H4 (cell line): ENCODE results near the gene SPINK8. TPM values are rescaled to one million over a fixed set of nuclear protein-coding genes. Genes with fewer than 3 reads are reported as not detected.
"Not testable (repeated sequence)": the region's sequence is repeated elsewhere in the genome, so short reads cannot be mapped to it uniquely, and the experiment has no call there.

Experiments
- DNase-seq: peaks from one replicate; pipeline ENCODE4 v3.0.0-alpha.2; 2015; ENCODE audit warnings: low spot score
- total RNA-seq: library from RNA; depleted of rRNA; stranded (reverse); fragments of >200 nt; shearing (Covaris generic); gene quantifications from 2 replicates; pipeline ENCODE4 v1.2.3, GENCODE V29; 2014; rRNA removed

Gene SPINK8
- total RNA-seq, 1 experiment from 2014 or later: not detected

DNA sequence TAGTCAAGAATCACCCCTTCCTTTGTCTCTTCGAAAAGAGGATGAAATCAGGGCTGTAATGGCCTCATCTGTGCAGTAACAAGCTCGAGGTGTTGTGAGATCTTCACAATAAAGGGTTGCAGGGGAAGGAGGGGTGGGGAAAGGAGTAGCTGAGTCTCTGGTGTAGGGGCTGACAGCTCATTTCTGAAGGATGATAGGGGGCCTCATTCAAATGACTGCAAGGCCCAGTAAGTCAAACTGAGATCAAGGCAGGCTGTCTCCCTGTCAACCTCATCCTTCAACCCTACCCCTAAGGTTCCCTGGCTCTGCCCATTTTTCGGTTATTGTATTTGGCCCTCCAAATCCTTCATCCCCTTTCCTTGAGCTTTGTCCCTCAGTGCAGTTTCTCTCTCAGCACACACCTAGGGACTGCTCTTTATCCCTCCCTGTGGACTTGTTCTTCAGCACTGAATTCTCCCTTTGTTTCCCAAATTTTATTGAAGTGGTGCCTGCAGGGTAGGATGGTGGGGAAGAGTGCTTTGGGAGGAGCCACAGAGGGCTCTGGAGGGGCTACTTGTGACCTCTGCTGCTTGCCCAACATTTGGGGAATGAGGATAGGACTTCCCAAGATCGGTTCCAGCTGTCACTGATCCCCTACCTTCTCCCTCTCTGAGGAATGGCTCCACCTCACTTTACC lies 54.4 kb downstream of the SPINK8 start:
- no peak for DNase-seq

GRCh38 chr3:48276911-48277641 lies 56.4 kb downstream of the SPINK8 start:
- DNase-seq: no peak

DNA sequence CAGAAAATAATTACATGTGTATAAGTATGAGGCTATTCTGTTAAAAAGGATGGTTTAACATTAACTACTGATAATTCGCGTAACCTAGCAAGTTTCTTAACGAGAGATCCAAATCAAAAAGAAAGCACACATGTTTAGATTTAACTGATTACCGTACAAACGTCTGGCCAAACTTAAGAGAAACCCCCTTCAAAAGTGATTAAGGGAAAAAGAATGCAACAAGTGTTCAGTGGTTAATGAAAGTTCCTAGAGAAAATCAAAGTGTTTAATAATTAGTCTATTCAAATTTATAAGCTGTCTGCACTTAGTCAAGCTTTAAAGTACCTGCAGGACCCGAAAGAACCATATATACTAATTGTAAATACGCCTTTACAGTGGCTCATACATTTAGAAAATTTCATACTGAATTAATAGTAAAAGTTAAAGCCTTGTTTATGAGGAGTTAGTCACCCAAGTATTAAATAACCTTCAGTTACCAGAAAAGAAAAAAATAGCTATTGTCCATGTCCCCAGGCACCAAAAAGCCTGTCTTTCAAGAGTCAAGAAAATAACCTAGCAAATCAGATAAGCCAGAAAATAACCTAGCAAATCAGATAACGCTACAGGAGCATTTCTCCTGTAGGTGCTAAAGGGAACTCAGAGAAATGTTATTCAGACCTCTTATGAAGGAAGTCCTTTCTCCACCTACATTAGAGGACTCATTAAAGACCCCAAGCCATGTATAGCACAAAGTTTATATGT lies 58.0 kb downstream of the SPINK8 start:
- DNase-seq: no peak

GRCh38 chr3:48274452-48274851 lies 59.0 kb downstream of the SPINK8 start:
- no peak for DNase-seq

- DNase-seq: peak; percentile 18
These were observed 59.8 kb downstream of the SPINK8 start for GRCh38 chr3:48273594-48274211.

DNA sequence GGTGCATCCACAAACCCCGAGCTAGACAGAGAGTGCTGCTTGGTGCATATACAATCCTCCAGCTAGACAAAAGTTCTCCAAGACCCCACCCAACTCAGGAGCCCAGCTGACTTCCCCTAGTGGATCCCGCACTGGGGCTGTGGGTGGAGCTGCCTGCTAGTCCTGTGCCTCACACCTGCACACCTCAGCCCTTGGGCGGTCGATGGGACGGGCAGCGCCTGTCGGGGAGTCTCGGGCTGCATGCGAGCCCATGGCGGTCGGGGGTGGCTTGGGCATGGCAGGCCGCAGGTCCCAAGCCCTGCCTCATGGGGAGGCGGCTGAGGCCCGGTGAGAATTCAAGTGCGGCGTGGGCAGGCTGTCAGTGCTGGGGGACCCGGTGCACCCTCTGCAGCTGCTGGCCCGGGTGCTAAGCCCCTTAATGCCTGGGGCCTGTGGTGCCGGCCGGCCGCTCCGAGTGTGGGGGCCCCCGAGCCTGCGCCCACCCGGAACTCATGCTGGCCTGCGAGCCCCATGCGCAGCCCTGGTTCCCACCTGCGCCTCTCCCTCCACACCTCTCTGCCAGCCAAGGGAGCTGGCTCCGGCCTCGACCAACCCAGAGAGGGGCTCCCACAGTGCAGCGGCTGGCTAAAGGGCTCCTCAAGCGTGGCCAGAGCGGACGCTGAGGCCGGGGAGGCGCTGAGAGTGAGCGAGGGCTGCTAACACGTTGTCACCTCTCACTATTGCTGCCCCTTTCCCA lies 61.5 kb downstream of the SPINK8 start:
- DNase-seq: no peak

- not testable (repeated sequence) for DNase-seq
These were observed 62.2 kb downstream of the SPINK8 start for GRCh38 chr3:48271223-48271622.

DNA sequence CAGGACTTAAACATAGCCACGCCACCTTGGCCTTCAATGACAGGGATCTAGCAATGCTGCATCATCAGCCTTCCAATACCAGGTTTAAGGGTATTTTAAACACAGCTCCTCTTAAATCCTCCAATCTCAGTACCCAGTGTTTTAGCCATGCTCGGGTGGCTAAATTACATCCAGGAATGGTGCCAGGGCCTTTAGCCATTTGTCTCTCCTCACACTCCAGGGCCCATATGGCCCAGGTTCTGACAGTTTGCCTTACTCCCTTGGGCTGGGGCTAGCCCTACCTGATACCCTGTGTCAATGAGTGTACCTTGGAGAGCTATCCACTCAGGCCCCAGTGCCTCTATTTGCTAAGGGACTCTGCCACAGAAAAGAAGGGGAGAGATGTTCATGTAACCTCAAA lies 63.2 kb downstream of the SPINK8 start:
- DNase-seq: no peak

GRCh38 chr3:48269592-48269991 lies 63.9 kb downstream of the SPINK8 start:
- DNase-seq: no peak

DNA sequence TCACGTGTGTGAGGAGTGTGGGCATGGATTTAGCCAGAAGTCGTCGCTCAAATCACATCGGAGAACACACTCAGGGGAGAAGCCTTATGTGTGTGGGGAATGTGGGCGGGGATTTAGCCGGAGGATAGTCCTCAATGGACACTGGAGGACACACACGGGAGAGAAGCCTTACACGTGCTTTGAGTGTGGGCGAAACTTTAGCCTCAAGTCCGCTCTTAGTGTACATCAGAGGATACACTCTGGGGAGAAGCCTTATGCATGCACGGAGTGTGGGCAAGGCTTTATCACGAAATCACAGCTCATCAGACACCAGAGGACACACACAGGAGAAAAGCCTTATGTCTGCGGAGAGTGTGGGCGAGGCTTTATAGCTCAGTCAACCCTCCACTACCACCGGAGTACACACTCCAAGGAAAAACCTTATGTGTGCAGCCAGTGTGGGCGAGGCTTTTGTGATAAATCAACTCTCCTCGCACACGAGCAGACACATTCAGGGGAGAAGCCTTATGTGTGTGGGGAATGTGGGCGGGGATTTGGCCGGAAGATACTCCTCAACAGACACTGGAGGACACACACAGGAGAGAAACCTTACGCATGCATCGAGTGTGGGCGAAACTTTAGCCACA lies 64.4 kb downstream of the SPINK8 start:
- DNase-seq: no peak

GRCh38 chr3:48268381-48268935 lies 65.0 kb downstream of the SPINK8 start:
- DNase-seq: no peak

GRCh38 chr3:48267782-48268181 lies 65.7 kb downstream of the SPINK8 start:
- no peak for DNase-seq

DNA sequence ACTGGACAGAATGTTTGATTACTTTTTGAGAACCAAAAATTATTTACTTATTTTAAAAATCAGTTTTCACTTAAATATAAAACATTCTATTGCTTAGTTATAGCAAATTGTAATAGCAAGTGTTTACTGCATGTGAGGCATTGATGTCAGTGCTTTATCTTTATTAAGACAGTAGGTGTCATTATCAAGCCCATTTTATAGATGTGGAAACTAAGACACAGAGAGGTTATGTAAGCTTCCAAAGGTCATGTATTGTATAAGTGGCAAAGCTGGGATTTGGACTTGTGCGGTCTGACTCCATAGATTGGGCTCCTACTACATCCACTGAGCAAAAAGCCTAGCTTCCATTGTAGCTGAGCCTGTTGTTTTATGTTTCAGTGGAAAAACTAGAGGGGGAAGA lies 74.9 kb downstream of the SPINK8 start:
- DNase-seq: no peak

Other genes starting within 250 kb of the SPINK8 start
- gene CDC25A, start 145.2 kb downstream of the SPINK8 start, total RNA-seq: 10.0 and 12.2 TPM in 2 replicates
- 0.15 TPM in 1 of 2 replicates, not detected in the other for gene CAMP, start 110.2 kb downstream of the SPINK8 start, total RNA-seq
- 1.3 and 1.5 TPM in 2 replicates for gene ZNF589, start 92.6 kb downstream of the SPINK8 start, total RNA-seq
- 16.6 and 20.0 TPM in 2 replicates for gene NME6, start 32.3 kb downstream of the SPINK8 start, total RNA-seq
- 0.08 TPM in 1 of 2 replicates, not detected in the other for gene FBXW12, start 38.6 kb upstream of the SPINK8 start, total RNA-seq
- 4.3 and 9.6 TPM in 2 replicates for gene PLXNB1, start 96.4 kb upstream of the SPINK8 start, total RNA-seq
- gene CCDC51, start 106.5 kb upstream of the SPINK8 start, total RNA-seq: 23.3 and 28.6 TPM in 2 replicates
- gene TMA7, start 106.6 kb upstream of the SPINK8 start, total RNA-seq: 502 and 627 TPM in 2 replicates
- gene ATRIP, start 113.1 kb upstream of the SPINK8 start, total RNA-seq: 5.3 and 5.7 TPM in 2 replicates
- gene SHISA5, start 170.5 kb upstream of the SPINK8 start, total RNA-seq: 100 and 108 TPM in 2 replicates
- gene PFKFB4, start 223.1 kb upstream of the SPINK8 start, total RNA-seq: 4.8 and 5.2 TPM in 2 replicates
- gene UCN2, start 230.1 kb upstream of the SPINK8 start, total RNA-seq: 0.29 and 0.56 TPM in 2 replicates